ENCODE data around the gene TMPRSS6.

TMPRSS6 gene

GRCh38 chr22:37139762-37140161 is 30.2 kb upstream of the TMPRSS6 start:
- DNase-seq: no peak

GRCh38 chr22:37138849-37139561 is 29.5 kb upstream of the TMPRSS6 start:
- DNase-seq: no peak

- no peak for DNase-seq
Observed at GRCh38 chr22:37137903-37138665, 28.6 kb upstream of the TMPRSS6 start.

GRCh38 chr22:37137131-37137530 is 27.6 kb upstream of the TMPRSS6 start:
- DNase-seq: no peak

GRCh38 chr22:37135023-37135422 is 25.5 kb upstream of the TMPRSS6 start:
- no peak for DNase-seq

GRCh38 chr22:37133304-37134018 is 23.9 kb upstream of the TMPRSS6 start:
- no peak for DNase-seq

GRCh38 chr22:37132773-37133172 is 23.3 kb upstream of the TMPRSS6 start:
- DNase-seq: no peak

GRCh38 chr22:37129866-37130441 is 20.4 kb upstream of the TMPRSS6 start:
- DNase-seq: no peak

- no peak for DNase-seq
Observed at GRCh38 chr22:37128555-37129281, 19.2 kb upstream of the TMPRSS6 start.

- DNase-seq: no peak
Observed at GRCh38 chr22:37127350-37127878, 17.9 kb upstream of the TMPRSS6 start.

GRCh38 chr22:37126882-37127281 is 17.4 kb upstream of the TMPRSS6 start:
- DNase-seq: no peak

GRCh38 chr22:37126383-37126782 is 16.9 kb upstream of the TMPRSS6 start:
- no peak for DNase-seq

GRCh38 chr22:37123649-37124048 is 14.1 kb upstream of the TMPRSS6 start:
- DNase-seq: no peak

GRCh38 chr22:37122598-37123180 is 13.2 kb upstream of the TMPRSS6 start:
- DNase-seq: no peak

GRCh38 chr22:37121887-37122591 is 12.5 kb upstream of the TMPRSS6 start:
- peak; percentile 87 for DNase-seq

GRCh38 chr22:37120569-37121340 is 11.2 kb upstream of the TMPRSS6 start:
- DNase-seq: no peak

GRCh38 chr22:37119872-37120271 is 10.4 kb upstream of the TMPRSS6 start:
- DNase-seq: no peak

GRCh38 chr22:37118083-37118482 is 8.6 kb upstream of the TMPRSS6 start:
- no peak for DNase-seq

- DNase-seq: no peak
Observed at GRCh38 chr22:37117092-37117491, 7.6 kb upstream of the TMPRSS6 start.

GRCh38 chr22:37115032-37115431 is 5.5 kb upstream of the TMPRSS6 start:
- DNase-seq: no peak

- no peak for DNase-seq
Observed at GRCh38 chr22:37113757-37114156, 4.2 kb upstream of the TMPRSS6 start.
